SKM-1 (cell line): ENCODE results near the gene ANO6.

Experiments
- DNase-seq: peaks from one replicate; lab custom pipeline; 2025; ENCODE audit not compliant: unreplicated experiment; lab: John Stamatoyannopoulos, UW

ANO6 gene

GRCh38 chr12:45433441-45433868 is 217.6 kb downstream of the ANO6 start:
- DNase-seq: no peak

- no peak for DNase-seq
Observed at GRCh38 chr12:45434094-45434493, 218.2 kb downstream of the ANO6 start.

- peak; percentile 2 for DNase-seq
Observed at GRCh38 chr12:45435945-45436710, 220.2 kb downstream of the ANO6 start.

DNA sequence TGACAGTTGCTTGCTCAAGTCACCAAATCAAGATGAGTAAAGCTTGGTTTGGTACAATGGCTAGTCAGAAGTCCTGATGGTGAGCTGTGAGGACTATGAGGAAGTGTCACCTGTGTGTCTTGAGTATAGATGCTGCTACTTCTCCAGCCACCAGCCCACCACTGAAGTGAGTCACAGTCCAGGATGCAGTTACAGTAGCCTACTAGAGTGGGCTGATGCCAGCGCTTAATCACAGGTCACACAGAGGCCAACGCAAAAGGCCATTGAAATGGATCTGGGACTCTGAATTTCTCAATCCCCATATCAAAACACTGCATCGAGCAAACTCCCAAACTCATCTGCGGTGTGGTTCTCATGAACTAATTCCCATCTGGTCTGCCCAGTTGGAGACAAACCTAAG is 223.1 kb downstream of the ANO6 start:
- DNase-seq: no peak

- no peak for DNase-seq
Observed at GRCh38 chr12:45446013-45446412, 230.1 kb downstream of the ANO6 start.

- DNase-seq: no peak
Observed at GRCh38 chr12:45458238-45458637, 242.3 kb downstream of the ANO6 start.

DNA sequence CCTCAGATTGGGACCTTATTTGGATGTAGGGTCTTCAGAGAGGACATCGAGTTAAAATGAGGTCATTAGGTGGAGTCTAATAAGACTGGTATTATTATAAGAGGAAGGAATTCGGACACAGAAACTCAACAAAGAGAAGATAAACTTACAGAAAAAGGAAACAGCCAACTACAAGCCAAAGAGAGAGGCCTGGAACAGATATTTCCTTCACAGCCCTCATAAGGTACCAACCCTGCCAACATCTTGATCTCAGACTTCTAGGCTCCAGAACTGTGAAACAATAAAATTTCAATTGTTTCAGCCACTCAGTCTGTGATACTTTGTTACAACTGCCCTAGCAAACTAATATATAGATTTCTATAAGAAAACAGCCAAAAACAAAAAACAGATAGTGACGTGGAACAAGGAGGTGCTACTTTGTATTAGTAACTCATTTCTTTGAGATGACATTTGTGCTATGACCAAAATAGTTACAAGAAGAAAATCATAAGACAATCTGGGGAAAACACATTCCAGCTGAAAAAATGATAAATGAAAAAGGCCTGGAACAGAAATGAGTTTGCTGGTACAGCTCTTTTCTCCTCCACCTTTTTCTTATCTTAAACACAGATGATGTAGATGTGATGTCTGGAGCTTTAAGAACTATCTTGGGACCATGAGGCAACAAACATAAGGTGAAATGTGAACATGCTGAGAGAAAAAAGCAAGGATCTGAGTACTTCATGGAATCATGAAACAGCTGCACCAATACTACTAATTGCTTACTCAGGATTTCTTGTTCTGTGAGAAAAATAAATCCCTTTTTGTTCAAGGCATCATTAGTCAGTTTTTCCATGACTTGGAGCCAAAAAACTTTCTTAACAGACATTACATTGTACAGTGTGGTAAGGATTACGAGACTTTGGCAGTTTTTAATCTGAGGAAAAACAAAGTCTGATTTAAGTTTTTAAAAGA is 243.2 kb downstream of the ANO6 start:
- DNase-seq: no peak

- DNase-seq: no peak
Observed at GRCh38 chr12:45462506-45462905, 246.6 kb downstream of the ANO6 start.

DNA sequence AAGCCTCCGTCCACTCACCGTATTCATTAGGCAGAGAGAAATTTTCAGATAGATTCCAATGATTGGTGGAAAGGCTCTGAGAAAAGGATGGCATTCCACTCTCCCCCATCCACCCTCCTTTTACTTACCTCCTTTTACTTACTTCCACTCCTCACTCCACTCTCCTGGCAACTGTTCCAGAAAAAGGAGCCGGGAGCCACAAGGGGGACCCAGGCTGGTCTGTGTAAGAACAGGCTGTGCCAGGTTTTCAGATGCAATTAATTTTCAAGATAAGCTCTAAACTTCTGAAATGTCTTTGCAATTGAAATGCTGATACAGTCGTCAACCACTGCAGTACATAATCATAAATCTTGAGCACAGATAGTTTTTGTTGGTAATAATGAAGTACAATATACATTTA is 248.8 kb downstream of the ANO6 start:
- no peak for DNase-seq

DNA sequence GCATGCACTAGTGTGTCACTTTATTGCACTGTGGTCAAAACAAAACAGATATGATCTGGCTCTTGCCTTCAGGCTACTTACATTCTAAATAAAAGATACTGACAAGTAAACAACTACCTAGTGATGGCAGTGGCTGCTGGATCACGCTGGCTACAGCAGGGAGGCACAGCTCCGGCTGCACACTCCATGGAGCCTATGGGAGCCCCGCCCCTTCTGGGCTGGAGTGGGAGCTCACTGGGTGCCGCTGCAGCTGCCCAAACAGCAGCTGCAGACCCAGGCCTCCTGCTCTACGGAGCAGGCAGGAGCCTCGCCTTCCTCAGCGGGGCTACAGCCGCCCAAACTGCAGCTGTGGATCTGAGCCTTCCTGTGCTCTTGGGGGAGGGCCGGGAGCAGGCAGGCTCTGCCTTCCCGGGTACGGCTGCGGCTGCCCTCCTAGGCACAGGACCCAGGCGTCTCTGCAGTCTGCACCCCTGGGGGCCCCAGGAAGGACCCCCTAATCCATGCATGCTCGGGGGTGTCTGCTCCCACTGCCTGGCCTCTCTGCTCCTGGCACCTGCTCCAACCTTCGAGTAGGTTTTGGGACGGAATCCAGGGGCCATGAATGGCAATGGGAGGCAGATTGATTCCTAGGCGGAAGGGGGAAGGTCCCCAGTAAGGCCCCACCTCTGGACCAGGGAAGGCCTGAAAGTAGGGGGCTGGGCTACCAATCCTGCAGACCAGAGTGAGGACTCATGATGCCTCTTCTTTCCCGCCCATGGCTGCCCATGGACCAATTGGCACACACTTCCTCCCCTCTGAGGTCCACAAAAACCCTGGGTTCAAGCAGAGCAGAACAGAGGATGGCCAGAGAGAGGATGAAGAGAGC is 253.1 kb downstream of the ANO6 start:
- no peak for DNase-seq

- DNase-seq: no peak
Observed at GRCh38 chr12:45469902-45470301, 254.0 kb downstream of the ANO6 start.

- no peak for DNase-seq
Observed at GRCh38 chr12:45473636-45474035, 257.7 kb downstream of the ANO6 start.

GRCh38 chr12:45475594-45475993 is 259.7 kb downstream of the ANO6 start:
- no peak for DNase-seq

DNA sequence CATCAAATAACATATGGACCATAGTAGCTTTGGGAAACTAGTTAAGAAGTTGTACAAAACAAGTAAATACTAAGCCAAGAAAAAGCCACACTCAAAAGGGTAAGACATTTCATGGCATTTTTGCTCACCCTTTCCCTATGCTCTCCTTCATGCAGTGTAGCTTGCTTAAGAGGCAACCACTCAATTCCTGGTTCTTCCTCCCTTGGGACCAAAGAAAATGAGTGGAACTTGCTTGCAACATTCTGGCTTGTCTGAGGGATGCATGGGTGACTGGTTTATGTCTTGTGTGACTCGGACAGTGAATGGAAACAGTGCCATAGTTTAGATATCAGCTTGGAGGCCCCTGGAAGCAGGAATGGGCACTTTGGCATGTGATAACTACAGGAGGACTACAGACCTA is 261.6 kb downstream of the ANO6 start:
- DNase-seq: no peak

DNA sequence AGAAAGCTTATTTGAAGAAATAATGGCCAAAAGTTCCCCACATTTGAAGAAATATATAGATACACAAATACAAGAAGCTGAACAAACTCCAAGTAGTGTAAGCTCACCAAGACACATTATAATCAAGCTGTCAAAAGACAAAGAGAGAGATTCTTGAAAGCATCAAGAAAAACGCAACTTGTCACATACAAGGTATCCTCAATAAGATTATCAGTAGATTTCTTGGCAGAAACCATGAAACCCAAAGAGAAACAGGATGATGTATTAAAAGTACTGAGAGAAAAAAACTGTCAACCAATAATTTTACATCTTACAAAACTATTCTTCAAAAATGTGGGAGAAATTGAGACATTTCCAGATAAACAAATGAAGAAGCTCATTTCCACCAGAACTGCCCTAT is 263.0 kb downstream of the ANO6 start:
- DNase-seq: no peak

DNA sequence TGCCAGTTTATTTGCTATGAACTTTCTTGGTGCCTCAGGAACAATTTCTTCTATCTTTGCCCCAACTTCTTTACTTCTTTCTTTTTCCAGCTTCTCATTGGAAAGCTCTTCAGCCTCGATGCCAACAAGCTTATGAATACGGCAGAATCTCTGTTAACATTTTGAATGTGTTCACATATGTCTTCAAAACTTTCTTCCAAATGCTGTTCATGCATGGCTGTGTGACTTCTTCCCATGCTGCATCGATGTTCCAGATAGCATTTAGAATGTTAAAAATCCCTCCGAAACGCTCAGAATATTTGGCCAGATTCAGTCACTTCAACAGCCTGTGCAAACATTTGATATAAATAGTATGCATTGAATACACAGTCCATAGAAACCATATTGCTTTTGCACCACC is 265.9 kb downstream of the ANO6 start:
- no peak for DNase-seq

GRCh38 chr12:45483571-45483970 is 267.7 kb downstream of the ANO6 start:
- DNase-seq: no peak
